Measurements from ENCODE around the gene RNPC3. TPM values are rescaled to one million over a fixed set of nuclear protein-coding genes. Genes with fewer than 3 reads are reported as not detected.
A peak's percentile ranks its signal among the peaks of the same experiment; 100 is the strongest.
"Not testable (repeated sequence)": the region's sequence is repeated elsewhere in the genome, so short reads cannot be mapped to it uniquely, and the experiment has no call there.

RNPC3 gene
- total RNA-seq, 6 donors from 2014 or later = 20.4 to 150 (median 48.4) TPM

DNA sequence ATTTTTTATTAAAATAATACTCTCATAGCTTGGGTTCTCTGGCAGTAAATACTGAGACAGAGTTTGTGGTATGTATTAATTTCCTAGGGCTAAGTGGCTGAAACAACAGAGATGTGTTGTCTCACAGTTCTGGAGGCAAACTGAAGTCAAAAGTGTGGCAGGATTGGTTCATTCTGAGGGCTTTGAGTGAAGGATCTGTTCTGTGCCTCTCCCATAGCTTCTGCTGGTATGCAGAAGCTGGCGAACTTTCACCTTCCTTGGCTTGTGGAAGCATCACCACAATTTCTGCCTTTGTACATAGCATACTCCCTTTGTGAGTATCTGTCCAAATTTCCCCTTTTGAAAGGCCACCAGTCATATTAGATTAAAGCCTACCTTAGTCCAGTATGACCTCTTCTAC, 21.0 kb downstream of the RNPC3 start:
- H3K4me1 ChIP-seq = no peaks in the 10 kb centered on the region
- H3K9me3 ChIP-seq = no peaks in the 10 kb centered on the region
- DNase-seq = no peak
- TF ChIP-seq POLR2A (IDR thresholded peaks at IDR 0.05) (no peak), POLR2AphosphoS5 (IDR thresholded peaks at IDR 0.05) (no peak), EP300 (IDR thresholded peaks at IDR 0.05) (no peak)
- TF ChIP-seq, protein P1, sequence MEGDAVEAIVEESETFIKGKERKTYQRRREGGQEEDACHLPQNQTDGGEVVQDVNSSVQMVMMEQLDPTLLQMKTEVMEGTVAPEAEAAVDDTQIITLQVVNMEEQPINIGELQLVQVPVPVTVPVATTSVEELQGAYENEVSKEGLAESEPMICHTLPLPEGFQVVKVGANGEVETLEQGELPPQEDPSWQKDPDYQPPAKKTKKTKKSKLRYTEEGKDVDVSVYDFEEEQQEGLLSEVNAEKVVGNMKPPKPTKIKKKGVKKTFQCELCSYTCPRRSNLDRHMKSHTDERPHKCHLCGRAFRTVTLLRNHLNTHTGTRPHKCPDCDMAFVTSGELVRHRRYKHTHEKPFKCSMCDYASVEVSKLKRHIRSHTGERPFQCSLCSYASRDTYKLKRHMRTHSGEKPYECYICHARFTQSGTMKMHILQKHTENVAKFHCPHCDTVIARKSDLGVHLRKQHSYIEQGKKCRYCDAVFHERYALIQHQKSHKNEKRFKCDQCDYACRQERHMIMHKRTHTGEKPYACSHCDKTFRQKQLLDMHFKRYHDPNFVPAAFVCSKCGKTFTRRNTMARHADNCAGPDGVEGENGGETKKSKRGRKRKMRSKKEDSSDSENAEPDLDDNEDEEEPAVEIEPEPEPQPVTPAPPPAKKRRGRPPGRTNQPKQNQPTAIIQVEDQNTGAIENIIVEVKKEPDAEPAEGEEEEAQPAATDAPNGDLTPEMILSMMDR (IDR thresholded peaks at IDR 0.05) = no peak
- WGBS, 2 donors = 83 to 100% methylated on average over 1 of the region's 1 CpG
- H3K36me3 ChIP-seq = peaks cover 48 to 92% (median 59%) of the 10 kb centered on the region in 4 donors
- H3K4me3 ChIP-seq = no peak overlapping the region
- no peak overlapping the region for H3K27ac ChIP-seq
- no peak for ATAC-seq (ENCODE audit: low FRiP score in 2 of 2)
- H3K27me3 ChIP-seq = no peaks in the 10 kb centered on the region

DNA sequence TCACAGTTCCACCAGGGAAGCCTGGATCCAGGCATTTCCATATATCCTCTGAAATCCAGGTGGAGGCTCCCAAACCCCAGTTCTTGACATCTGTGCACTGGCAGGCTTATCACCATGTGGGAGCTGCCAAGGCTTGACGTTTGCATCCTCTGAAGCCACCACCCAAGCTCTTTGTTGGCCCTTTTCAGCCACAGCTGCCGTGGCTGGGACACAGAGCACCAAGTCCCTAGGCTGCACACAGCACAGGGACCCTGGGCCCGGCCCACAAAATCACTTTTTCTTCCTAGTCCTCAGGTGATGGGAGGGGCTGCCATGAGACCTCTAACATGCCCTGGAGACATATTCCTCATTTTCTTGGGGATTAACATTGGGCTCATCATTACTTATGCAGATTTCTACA, 22.3 kb downstream of the RNPC3 start:
- no peak for TF ChIP-seq POLR2AphosphoS5 (IDR thresholded peaks at IDR 0.05)
- TF ChIP-seq EP300 (IDR thresholded peaks at IDR 0.05) = no peak
- no peak for TF ChIP-seq POLR2A (IDR thresholded peaks at IDR 0.05)
- TF ChIP-seq, protein P1 (IDR thresholded peaks at IDR 0.05) = no peak
- Histone ChIP-seq H3K9me3 (no peaks in the 10 kb centered on the region), H3K36me3 (peaks cover 56 to 95% (median 63%) of the 10 kb centered on the region in 4 donors), H3K4me1 (no peaks in the 10 kb centered on the region), H3K27ac (no peak overlapping the region), H3K4me3 (no peak overlapping the region), H3K27me3 (no peaks in the 10 kb centered on the region)
- 94 to 100% methylated on average over 2 to 3 of the region's 3 CpGs for WGBS, 2 donors
- ATAC-seq (ENCODE audit: low FRiP score in 2 of 2) = no peak
- peak in 1 of 2 donors; percentile 3 for DNase-seq

DNA sequence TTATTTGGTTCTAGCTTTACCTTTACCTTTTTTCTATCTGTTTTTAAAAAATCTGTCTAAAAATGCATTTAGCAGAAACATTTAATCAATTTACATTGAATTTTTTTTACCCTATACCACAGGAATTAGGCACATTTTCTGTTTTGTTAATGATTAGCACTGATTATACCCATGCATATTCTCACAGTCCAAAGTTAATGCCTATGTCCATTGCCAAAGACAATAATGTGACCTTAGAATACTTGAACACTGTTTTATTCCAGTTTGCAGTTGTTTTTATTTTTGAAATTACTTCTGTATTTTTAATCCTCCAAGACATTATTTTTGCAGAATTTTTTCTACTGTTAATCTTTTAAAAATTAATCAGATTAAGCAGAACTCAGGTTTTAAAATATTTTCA, 34.9 kb downstream of the RNPC3 start:
- DNase-seq = no peak
- H3K27me3 ChIP-seq = no peaks in the 10 kb centered on the region
- peaks cover 6 to 17% (median 9%) of the 10 kb centered on the region in 4 donors for H3K4me1 ChIP-seq
- no peak overlapping the region for H3K4me3 ChIP-seq
- no peaks in the 10 kb centered on the region for H3K9me3 ChIP-seq
- peaks cover 0 to 17% (median 2%) of the 10 kb centered on the region in 4 donors for H3K36me3 ChIP-seq
- no peak for TF ChIP-seq POLR2A (IDR thresholded peaks at IDR 0.05)
- TF ChIP-seq, protein P1 (IDR thresholded peaks at IDR 0.05) = no peak
- no peak for TF ChIP-seq EP300 (IDR thresholded peaks at IDR 0.05)
- no peak for TF ChIP-seq POLR2AphosphoS5 (IDR thresholded peaks at IDR 0.05)
- peak overlapping the region in 1 of 4 donors; percentile 71 for H3K27ac ChIP-seq
- ATAC-seq (ENCODE audit: low FRiP score in 2 of 2) = no peak

DNA sequence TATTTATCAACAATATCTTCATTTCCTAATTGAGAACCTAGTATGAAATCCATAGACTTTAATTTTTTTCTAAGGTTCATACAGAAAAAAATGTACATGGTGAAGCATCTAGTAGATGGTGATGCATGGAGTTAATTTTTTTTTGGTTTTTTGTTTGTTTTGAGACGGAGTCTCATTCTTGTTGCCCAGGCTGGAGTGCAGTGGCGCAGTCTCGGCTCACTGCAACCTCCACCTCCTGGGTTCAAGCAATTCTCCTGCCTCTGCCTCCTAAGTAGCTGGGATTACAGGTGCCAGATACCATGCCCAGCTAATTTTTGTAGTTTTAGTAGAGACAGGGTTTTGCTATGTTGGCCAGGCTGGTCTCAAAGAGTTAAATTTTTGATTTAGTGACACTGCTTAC, 35.6 kb downstream of the RNPC3 start:
- peak overlapping the region; percentile 63 to 80 (median 75) for H3K27ac ChIP-seq
- not testable (repeated sequence) for ATAC-seq (ENCODE audit: low FRiP score in 2 of 2); H3K4me3 ChIP-seq

DNA sequence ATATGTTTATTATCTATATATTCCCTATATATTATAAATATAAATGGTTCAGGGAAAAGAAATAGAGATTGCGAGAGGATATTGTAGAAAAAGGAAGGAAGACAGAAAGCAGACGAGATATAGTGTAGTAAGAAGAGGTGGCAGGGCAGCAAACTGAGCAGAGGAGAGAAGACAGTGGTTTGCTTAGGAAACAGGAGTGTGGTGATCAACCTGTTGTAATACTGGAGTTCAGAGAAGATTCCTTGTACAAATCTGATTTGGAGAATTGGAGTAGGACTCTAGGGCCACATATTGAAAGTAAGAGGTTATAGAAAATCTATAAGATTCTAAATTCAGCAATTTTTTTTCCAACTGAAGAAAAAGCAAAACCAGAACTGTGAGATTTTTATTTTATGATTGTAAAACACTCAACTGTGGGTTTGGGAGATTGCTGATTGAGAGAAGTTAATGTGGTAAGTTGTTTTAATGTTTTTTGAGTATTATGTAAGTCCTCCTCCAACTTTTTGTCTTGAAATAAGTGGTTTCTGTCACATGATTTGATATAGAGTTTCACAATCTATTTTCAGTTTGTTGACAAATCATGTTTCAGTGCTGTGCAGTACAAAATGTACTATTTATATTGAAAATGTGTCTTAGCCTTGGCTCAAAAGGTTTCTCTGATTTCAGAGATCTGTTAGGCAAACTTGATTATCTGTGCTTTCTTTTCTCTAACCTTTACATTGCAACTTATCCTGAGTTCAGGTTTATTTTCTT, 36.3 kb downstream of the RNPC3 start:
- TF ChIP-seq EP300 (IDR thresholded peaks at IDR 0.05) = peak in 3 of 4 donors; percentile 65 to 87 (median 69)
- no peak for TF ChIP-seq POLR2A (IDR thresholded peaks at IDR 0.05)
- no peaks in the 10 kb centered on the region for H3K9me3 ChIP-seq
- H3K4me1 ChIP-seq = peaks cover 6 to 17% (median 9%) of the 10 kb centered on the region in 4 donors
- ATAC-seq (ENCODE audit: low FRiP score in 2 of 2) (peak; percentile 22 to 81), DNase-seq (no peak)
- no peak overlapping the region for H3K4me3 ChIP-seq
- WGBS, 2 donors = 35 to 52% methylated on average over 2 of the region's 2 CpGs
- peaks cover 0 to 3% (median 0%) of the 10 kb centered on the region in 4 donors for H3K36me3 ChIP-seq
- no peaks in the 10 kb centered on the region for H3K27me3 ChIP-seq
- H3K27ac ChIP-seq = peak overlapping the region; percentile 63 to 80 (median 75)

More for the DNA sequence above, 35.6 kb downstream of the RNPC3 start:
- H3K4me1 ChIP-seq = peaks cover 6 to 17% (median 9%) of the 10 kb centered on the region in 4 donors
- H3K27me3 ChIP-seq, H3K9me3 ChIP-seq, H3K36me3 ChIP-seq, DNase-seq: not testable (repeated sequence)
- 63 to 82% methylated on average over 3 of the region's 3 CpGs for WGBS, 2 donors

All from upper lobe of left lung (tissue), 6 donors.